ENCODE results near the gene KIF1A. TPM values are rescaled to one million over a fixed set of nuclear protein-coding genes. Genes with fewer than 3 reads are reported as not detected.
A peak's percentile ranks its signal among the peaks of the same experiment; 100 is the strongest.

KIF1A gene
- total RNA-seq, 1 donor from 2014 or later: 90.9 TPM

DNA sequence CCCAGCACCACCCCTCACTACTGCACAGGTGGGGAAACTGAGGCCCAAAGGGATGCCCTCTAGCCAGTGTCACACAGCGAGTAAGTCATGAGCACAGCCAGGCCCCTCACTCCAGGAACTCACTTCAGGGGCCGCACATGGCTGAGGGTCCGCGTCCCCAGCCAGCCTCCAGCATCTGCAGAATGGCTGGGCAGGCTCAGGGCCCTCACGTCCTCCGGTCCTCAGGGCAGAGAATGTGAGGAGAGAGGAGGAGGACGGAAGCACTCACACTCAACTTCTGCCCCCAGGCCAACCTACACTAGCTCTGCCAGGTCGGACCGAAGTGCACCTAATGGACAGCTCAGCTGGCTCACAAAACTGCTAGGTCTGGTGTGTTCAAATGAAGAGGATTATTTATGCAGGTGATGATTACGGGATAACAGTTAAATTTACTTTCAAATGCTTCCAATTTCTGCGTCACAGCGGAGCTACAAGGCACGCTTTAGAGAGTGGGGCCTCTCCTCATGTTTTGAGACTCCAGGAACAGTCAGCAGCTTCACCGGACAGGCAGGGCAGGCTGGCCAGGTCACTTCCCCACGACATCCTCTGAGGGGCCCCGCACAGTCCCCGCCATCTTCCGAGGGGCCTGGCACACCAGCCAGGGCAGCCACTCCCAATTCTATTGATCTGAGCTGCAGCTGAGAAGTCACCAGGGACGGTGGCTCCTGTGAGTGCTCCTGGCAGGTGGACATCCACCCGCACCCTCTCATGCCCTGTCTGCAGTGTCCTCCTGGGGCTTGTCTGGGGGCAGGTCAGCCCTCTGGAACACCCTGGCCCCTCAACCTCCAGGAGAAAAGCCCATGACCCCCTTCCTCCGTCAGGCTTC lies 26.5 kb downstream of the KIF1A start:
- TF ChIP-seq, protein P1, sequence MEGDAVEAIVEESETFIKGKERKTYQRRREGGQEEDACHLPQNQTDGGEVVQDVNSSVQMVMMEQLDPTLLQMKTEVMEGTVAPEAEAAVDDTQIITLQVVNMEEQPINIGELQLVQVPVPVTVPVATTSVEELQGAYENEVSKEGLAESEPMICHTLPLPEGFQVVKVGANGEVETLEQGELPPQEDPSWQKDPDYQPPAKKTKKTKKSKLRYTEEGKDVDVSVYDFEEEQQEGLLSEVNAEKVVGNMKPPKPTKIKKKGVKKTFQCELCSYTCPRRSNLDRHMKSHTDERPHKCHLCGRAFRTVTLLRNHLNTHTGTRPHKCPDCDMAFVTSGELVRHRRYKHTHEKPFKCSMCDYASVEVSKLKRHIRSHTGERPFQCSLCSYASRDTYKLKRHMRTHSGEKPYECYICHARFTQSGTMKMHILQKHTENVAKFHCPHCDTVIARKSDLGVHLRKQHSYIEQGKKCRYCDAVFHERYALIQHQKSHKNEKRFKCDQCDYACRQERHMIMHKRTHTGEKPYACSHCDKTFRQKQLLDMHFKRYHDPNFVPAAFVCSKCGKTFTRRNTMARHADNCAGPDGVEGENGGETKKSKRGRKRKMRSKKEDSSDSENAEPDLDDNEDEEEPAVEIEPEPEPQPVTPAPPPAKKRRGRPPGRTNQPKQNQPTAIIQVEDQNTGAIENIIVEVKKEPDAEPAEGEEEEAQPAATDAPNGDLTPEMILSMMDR (conservative IDR thresholded peaks at IDR 0.05): no peak
- H3K4me3 Mint-ChIP-seq: no peak overlapping the region
- DNase-seq (ENCODE audit: low read depth, low spot score): no peak

DNA sequence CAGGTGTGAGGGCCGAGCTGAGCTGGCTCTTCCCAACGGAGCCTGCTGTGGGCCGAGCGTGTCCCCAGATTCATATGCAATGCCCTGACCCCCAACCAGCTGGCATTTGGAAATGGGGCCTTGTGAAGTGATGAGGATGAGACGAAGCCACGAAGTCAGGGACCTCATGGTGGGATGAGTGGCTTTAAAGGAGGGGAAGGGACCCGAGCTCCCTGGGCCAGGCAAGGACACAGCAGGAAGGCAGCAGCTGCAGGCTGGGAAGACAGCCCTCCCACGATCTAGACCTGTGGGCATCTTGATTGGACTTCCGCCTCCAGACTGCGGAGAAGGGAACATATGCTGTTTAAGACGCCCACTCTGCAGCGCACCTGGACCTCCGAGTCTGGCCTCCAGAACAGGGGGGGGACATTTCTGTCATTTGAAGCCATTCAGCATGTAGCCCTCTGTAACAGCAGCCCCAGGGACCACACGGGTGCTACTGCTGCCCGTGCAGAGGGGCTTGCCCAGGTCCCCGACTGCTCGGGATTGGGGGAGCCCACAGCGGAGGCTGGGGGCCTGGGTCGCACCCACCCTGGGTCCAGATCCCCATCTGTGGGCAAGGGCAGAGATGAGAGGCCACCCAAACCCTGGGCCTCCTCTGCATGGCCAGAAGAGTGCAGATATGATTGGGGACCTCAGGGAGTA lies 27.2 kb downstream of the KIF1A start:
- Mint-ChIP-seq H3K27me3 (ENCODE audit: low read depth) (no peaks in the 10 kb centered on the region), H3K4me1 (peaks cover 19% of the 10 kb centered on the region), H3K36me3 (ENCODE audit: low read depth) (no peaks in the 10 kb centered on the region), H3K4me3 (peak overlapping the region; percentile 34), H3K27ac (ENCODE audit: unreplicated experiment) (peak overlapping the region; percentile 62), H3K9me3 (no peaks in the 10 kb centered on the region)
- TF ChIP-seq, protein P1 (conservative IDR thresholded peaks at IDR 0.05): no peak
- DNase-seq (ENCODE audit: low read depth, low spot score): no peak

More for the DNA sequence above, 26.5 kb downstream of the KIF1A start:
- Mint-ChIP-seq H3K27ac (ENCODE audit: unreplicated experiment) (no peak overlapping the region), H3K4me1 (peaks cover 19% of the 10 kb centered on the region), H3K36me3 (ENCODE audit: low read depth) (no peaks in the 10 kb centered on the region), H3K9me3 (no peaks in the 10 kb centered on the region), H3K27me3 (ENCODE audit: low read depth) (no peaks in the 10 kb centered on the region)

DNA sequence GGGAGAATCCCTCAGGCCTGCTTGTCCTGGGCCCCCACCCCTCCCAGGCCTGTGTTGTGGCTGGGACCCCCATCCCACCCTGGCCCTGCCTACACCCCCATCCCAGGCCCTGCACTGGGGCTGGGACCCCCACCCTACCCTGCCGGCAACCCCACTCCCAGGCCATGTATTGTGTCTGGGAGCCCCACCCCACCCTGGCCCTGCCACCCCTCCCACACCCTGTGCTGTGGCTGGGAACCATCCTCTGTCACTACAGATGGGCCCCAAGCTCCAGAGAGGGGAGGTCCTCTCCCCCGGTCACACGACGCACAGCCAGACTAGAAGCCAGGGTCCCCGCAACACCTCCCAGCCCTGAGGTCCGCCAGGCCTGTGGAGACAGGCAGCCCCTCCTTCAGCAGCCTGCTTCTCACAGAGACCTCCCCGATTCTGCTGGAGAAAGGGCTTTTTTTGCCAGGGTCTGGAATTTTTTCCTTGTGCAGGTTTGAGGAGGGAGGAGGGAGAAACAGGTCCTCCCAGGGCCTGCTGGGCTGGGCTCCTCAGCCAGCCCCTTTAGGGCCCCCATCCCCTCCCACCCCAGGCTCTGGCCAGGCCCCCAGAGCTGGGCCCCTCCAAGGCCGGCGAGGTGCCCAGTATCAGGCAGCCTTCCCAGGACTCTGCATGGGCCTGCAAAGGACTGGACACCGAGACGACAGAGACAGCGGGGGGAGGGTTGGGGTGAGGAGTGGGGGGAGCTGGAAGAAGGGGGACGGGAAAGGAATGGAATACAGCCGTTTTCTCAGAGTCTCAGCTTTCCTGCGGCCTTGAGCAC lies 28.0 kb downstream of the KIF1A start:
- Mint-ChIP-seq H3K4me3 (no peak overlapping the region), H3K27ac (ENCODE audit: unreplicated experiment) (peak overlapping the region; percentile 62), H3K4me1 (peaks cover 19% of the 10 kb centered on the region), H3K9me3 (no peaks in the 10 kb centered on the region), H3K27me3 (ENCODE audit: low read depth) (no peaks in the 10 kb centered on the region), H3K36me3 (ENCODE audit: low read depth) (no peaks in the 10 kb centered on the region)
- DNase-seq (ENCODE audit: low read depth, low spot score): peak; percentile 14
- TF ChIP-seq, protein P1 (conservative IDR thresholded peaks at IDR 0.05): no peak

DNA sequence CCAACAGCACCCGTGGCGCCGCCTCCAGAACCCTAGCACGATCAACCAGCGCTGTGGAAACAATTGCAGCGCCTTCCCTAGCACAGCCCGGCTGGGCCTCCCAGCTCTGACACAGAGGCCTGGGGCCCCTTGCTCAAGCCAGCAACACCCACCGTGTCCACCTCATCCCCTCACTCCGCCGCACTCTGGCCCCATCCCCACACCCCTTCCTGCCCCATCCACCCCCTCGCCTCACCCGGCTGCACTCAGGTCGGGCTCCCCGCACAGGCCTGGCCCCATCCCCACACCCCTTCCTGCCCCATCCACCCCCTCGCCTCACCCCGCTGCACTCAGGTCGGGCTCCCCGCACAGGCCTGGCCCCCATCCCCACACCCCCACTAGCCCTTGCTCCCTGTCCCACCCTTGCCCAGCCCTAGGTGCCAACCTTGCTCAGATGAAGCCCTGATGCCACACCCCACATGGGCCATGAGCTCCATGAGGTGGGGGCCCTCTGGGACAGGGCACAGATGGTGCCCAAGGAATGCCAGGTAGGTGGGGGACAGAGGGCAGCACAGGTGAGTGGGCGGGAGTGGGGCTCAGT lies 28.7 kb downstream of the KIF1A start:
- no peak for DNase-seq (ENCODE audit: low read depth, low spot score)
- Mint-ChIP-seq H3K4me1 (peaks cover 19% of the 10 kb centered on the region), H3K27ac (ENCODE audit: unreplicated experiment) (no peak overlapping the region), H3K4me3 (no peak overlapping the region), H3K36me3 (ENCODE audit: low read depth) (no peaks in the 10 kb centered on the region), H3K9me3 (no peaks in the 10 kb centered on the region), H3K27me3 (ENCODE audit: low read depth) (no peaks in the 10 kb centered on the region)
- TF ChIP-seq, protein P1 (conservative IDR thresholded peaks at IDR 0.05): no peak

Data from neural crest cell (in vitro differentiated cells).